Measurements from ENCODE around the gene KRTAP5-2. TPM values are rescaled to one million over a fixed set of nuclear protein-coding genes. Genes with fewer than 3 reads are reported as not detected.

KRTAP5-2 gene
- total RNA-seq, 4 donors from 2014 or later = not detected

GRCh38 chr11:1557904-1558774, 40.0 kb downstream of the KRTAP5-2 start:
- Histone ChIP-seq H3K36me3 (peaks cover 0 to 29% of the 10 kb centered on the region in 2 donors), H3K4me1 (peaks cover 3 to 58% (median 26%) of the 10 kb centered on the region in 3 donors), H3K27ac (peak overlapping the region; percentile 83 to 99 (median 95)), H3K9me3 (no peaks in the 10 kb centered on the region), H3K27me3 (no peaks in the 10 kb centered on the region), H3K4me3 (peak overlapping the region in 1 of 2 donors; percentile 31)
- peak; percentile 60 for ATAC-seq
- WGBS, 2 donors (ENCODE audit: low coverage in 1 of 2) = 30% methylated on average over 7 of the region's 29 CpGs; no CpG with 5 or more reads in 1 of the 2 donors
- TF ChIP-seq EP300 (IDR thresholded peaks at IDR 0.05) = no peak
- TF ChIP-seq POLR2AphosphoS5 (IDR thresholded peaks at IDR 0.05) = peak; percentile 66

GRCh38 chr11:1557051-1557884, 40.8 kb downstream of the KRTAP5-2 start:
- WGBS, 2 donors (ENCODE audit: low coverage in 1 of 2) = no CpG with 5 or more reads among the region's 74 CpGs
- peaks cover 3 to 66% (median 26%) of the 10 kb centered on the region in 3 donors for H3K4me1 ChIP-seq
- ATAC-seq = no peak
- peaks cover 0 to 20% of the 10 kb centered on the region in 2 donors for H3K36me3 ChIP-seq
- H3K4me3 ChIP-seq = peak overlapping the region in 1 of 2 donors; percentile 31
- no peak for TF ChIP-seq CTCF (IDR thresholded peaks at IDR 0.05)
- TF ChIP-seq EP300 (IDR thresholded peaks at IDR 0.05) = no peak
- no peak for TF ChIP-seq POLR2A (IDR thresholded peaks at IDR 0.05)
- no peak for TF ChIP-seq POLR2AphosphoS5 (IDR thresholded peaks at IDR 0.05)
- H3K9me3 ChIP-seq = no peaks in the 10 kb centered on the region
- H3K27me3 ChIP-seq = no peaks in the 10 kb centered on the region
- peak overlapping the region; percentile 83 to 99 (median 95) for H3K27ac ChIP-seq

DNA sequence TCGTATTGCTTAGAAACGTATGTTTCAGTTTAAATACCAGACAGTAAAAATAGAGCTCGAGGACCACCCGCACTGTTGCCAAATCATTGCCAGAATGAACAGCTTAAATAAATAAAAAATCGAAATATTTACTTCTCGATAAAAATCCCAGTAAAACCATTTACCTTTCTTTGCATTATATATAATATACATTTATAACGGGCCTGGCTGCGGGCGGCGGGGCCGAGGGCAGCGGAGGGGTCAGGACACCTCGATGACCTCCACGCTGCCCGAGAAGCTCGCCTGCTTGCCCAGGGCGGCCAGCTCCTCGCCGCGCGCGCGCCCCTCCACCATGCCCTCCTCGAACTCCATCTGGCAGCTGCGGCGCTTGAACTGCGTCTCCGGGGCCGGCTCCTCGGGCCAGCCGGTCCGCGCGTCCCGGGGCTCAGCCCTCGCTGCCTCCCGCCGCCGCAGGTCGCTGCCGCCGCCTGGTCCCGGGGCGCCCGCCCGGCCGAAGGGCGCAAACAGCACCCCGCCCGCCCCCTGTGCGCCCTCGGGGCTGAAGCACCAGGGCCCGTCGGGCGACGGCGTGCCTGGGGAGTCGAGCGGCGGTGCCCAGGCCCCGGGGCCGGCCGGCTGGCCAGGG, 41.7 kb downstream of the KRTAP5-2 start:
- no peak for TF ChIP-seq CTCF (IDR thresholded peaks at IDR 0.05)
- no peak for TF ChIP-seq POLR2AphosphoS5 (IDR thresholded peaks at IDR 0.05)
- no peak for TF ChIP-seq EP300 (IDR thresholded peaks at IDR 0.05)
- no peak for TF ChIP-seq POLR2A (IDR thresholded peaks at IDR 0.05)
- H3K4me3 ChIP-seq = no peak overlapping the region
- peaks cover 0 to 14% of the 10 kb centered on the region in 2 donors for H3K36me3 ChIP-seq
- H3K27me3 ChIP-seq = no peaks in the 10 kb centered on the region
- peaks cover 3 to 68% (median 26%) of the 10 kb centered on the region in 3 donors for H3K4me1 ChIP-seq
- no peak for ATAC-seq
- H3K9me3 ChIP-seq = no peaks in the 10 kb centered on the region
- H3K27ac ChIP-seq = peak overlapping the region in 2 of 4 donors; percentile 7 to 99
- 73 to 77% methylated on average over 12 to 14 of the region's 63 CpGs for WGBS, 2 donors (ENCODE audit: low coverage in 1 of 2)

DNA sequence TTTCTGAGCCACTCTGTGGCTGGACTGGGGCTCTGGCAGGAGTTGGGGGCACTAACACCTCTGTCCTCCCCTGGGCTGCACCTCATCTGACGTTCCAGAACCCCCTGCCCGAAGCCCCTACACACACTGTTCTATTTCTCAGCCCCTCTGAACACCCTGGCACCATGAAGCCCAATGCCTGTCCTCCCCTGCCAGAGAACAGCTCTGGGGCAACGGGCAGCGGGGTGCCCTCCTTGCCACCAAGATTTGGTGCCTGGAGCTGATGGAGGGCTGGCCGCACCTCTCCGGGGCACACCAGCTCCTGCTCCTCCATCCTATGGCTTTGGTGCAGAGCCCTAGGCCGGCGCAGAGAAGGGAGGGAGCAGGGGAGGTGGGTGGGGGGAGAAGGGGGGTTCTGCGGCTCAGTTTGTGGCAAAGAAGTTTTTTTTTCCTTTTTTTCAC, 42.4 kb downstream of the KRTAP5-2 start:
- no peak overlapping the region for H3K4me3 ChIP-seq
- 100% methylated on average over 2 of the region's 9 CpGs; no CpG with 5 or more reads in 1 of the 2 donors for WGBS, 2 donors (ENCODE audit: low coverage in 1 of 2)
- H3K36me3 ChIP-seq = peaks cover 0 to 7% of the 10 kb centered on the region in 2 donors
- TF ChIP-seq CTCF (IDR thresholded peaks at IDR 0.05) (no peak), POLR2AphosphoS5 (IDR thresholded peaks at IDR 0.05) (no peak), EP300 (IDR thresholded peaks at IDR 0.05) (no peak), POLR2A (IDR thresholded peaks at IDR 0.05) (no peak)
- peaks cover 3 to 68% (median 26%) of the 10 kb centered on the region in 3 donors for H3K4me1 ChIP-seq
- peak overlapping the region in 1 of 4 donors; percentile 7 for H3K27ac ChIP-seq
- no peaks in the 10 kb centered on the region for H3K9me3 ChIP-seq
- no peaks in the 10 kb centered on the region for H3K27me3 ChIP-seq
- no peak for ATAC-seq
